Cardiac septum (tissue), 1 donor: ENCODE measurements around the gene CTXN1. TPM values are rescaled to one million over a fixed set of nuclear protein-coding genes. Genes with fewer than 3 reads are reported as not detected.

Source experiments
- DNase-seq: peaks from one replicate; pipeline ENCODE4 v3.0.0-alpha.2; 2020; ENCODE audit warnings: low spot score
- intact Hi-C: fragments of 100-400 bp; cut with DNase I; formaldehyde crosslinking; loops from one replicate; pipeline ENCODE4 v1.14.0; 2022
- total RNA-seq: library from RNA; stranded (reverse); fragmentation: NEBNext Ultra II Directional; extraction: Animal tissue kit (Norgen Biotek cat#: 25700); gene quantifications from one replicate; pipeline ENCODE4 v1.2.1, GENCODE V29; 2021
- donor health status: DM: no; HTN: no; CAD: no.

Gene CTXN1
- total RNA-seq, 1 donor from 2014 or later, result 0.24 TPM

GRCh38 chr19:7917267-7918061, 8.5 kb downstream of the CTXN1 start:
- no peak for DNase-seq

GRCh38 chr19:7916955-7917266, 9.0 kb downstream of the CTXN1 start:
- intact Hi-C loops, result no loop called here
- DNase-seq, result no peak

More at GRCh38 chr19:7917267-7918061, 8.5 kb downstream of the CTXN1 start:
- intact Hi-C loops, result no loop called here

- intact Hi-C loops, result no loop called here
- no peak for DNase-seq
Measured at GRCh38 chr19:7916103-7916954, 9.6 kb downstream of the CTXN1 start.

GRCh38 chr19:7915250-7916102, 10.5 kb downstream of the CTXN1 start:
- intact Hi-C loops, result no loop called here
- DNase-seq, result no peak

GRCh38 chr19:7914598-7915045, 11.3 kb downstream of the CTXN1 start, which contains the start of gene TGFBR3L:
Gene TGFBR3L (plus strand): TSS chr19:7914830.
- DNase-seq, result no peak

GRCh38 chr19:7914099-7914498, 11.8 kb downstream of the CTXN1 start:
- intact Hi-C loops, result no loop called here

More at GRCh38 chr19:7914598-7915045, 11.3 kb downstream of the CTXN1 start, which contains the start of gene TGFBR3L:
- intact Hi-C loops, result no loop called here

GRCh38 chr19:7913652-7914051, 12.3 kb downstream of the CTXN1 start:
- no peak for DNase-seq

More at GRCh38 chr19:7914099-7914498, 11.8 kb downstream of the CTXN1 start:
- no peak for DNase-seq

GRCh38 chr19:7912697-7913564, 13.0 kb downstream of the CTXN1 start:
- intact Hi-C loops, result no loop called here
- no peak for DNase-seq

More at GRCh38 chr19:7913652-7914051, 12.3 kb downstream of the CTXN1 start:
- intact Hi-C loops, result no loop called here

- no peak for DNase-seq
- intact Hi-C loops, result no loop called here
Measured at GRCh38 chr19:7912144-7912696, 13.7 kb downstream of the CTXN1 start.

GRCh38 chr19:7911508-7912143, 14.3 kb downstream of the CTXN1 start:
- DNase-seq, result no peak
- intact Hi-C loops, result no loop called here

GRCh38 chr19:7910321-7911161, 15.4 kb downstream of the CTXN1 start:
- intact Hi-C loops, result no loop called here
- DNase-seq, result no peak

GRCh38 chr19:7909471-7910067, 16.4 kb downstream of the CTXN1 start:
- DNase-seq, result no peak
- intact Hi-C loops, result no loop called here

GRCh38 chr19:7908742-7909461, 17.0 kb downstream of the CTXN1 start:
- no peak for DNase-seq
- intact Hi-C loops, result no loop called here

GRCh38 chr19:7908078-7908699, 17.7 kb downstream of the CTXN1 start:
- DNase-seq, result no peak
- intact Hi-C loops, result no loop called here

- no peak for DNase-seq
- intact Hi-C loops, result no loop called here
Measured at GRCh38 chr19:7907544-7907943, 18.4 kb downstream of the CTXN1 start.

GRCh38 chr19:7907122-7907521, 18.8 kb downstream of the CTXN1 start:
- intact Hi-C loops, result no loop called here
- no peak for DNase-seq
